Left forelimb (tissue), 1 donor: ENCODE data around the gene SLC2A10.

Experiments
- DNase-seq: peaks from one replicate; pipeline ENCODE4 v3.0.0-alpha.2; 2018; ENCODE audit warnings: low spot score

Gene SLC2A10

DNA sequence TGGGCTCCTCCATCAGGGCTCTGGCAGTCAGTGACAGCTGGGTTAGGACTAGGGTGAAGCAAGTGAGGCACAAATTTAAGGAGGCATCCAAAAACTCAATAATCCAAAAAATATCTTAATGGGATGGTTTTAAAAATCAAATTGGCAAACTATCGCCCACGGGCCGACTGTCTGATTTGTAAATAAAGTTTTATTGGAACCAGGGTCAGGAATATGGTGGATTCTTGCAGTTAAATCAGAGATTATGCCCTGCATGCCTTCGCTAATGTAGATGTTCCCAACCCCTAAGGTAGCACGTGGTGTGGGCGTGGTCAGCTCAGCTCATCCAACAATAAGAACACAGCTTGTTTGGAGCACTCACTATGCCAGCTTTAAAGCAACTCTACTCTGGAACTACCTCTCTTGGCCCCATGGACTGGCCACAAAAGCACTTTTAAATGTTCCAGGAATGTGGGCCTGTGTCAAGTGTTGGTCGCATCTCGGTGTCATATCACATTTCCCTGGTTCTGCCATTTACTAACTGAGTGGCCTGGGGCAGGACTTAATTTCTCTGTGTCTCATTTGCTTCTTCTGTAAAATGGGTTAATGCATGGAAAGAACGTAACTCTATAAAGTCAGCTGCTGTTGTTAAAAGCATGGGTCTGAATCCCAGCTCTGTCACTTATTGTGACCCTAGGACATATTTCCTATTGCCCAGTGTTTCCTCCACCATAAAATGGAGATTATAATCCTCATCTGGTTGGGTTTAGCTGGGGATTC lies 27.2 kb upstream of the SLC2A10 start:
- DNase-seq = no peak

DNA sequence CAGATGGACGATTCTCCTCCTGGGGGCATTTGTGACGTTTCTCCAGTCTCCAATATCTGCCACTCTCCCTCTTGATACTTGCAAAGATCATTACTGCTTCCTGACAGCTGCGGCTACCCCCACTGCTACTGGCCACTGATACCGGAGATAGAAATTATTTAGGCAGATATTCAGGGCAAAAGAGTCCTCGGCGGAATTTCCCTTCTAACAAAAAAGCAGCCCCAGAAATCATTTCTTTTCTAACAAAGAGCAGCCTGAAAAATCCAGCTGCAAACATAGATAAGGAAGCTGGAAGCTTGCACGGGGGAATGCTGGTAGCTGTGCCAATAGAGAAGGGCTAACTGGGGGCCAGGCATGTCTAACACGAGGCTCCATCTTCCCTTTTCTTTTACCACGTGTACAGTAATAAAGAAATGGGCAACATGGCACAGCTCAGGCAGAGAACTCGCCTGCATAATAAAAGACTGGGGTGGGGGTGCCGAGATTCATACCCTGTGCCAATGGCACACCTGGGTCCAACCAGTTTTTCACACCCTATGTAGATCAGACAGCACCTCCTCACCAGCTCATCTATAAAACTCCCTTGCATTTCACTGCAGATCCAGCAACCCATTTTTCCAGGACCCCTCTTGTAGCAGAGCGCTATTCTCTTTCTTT lies 26.3 kb upstream of the SLC2A10 start:
- DNase-seq = no peak

DNA sequence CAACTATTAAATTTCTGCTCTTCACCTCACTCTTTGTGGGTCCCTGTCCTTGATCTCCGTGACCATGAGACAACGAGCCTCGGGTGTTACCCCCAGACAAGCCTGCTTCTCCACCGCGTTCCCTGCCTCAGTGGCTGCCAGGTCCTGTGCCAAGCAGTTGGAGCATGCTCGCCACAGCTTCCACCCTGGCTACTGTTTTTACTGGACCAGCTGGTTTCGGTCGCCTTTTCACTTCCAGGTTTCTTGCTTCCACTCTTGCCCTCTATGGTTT lies 25.8 kb upstream of the SLC2A10 start:
- DNase-seq = no peak

DNA sequence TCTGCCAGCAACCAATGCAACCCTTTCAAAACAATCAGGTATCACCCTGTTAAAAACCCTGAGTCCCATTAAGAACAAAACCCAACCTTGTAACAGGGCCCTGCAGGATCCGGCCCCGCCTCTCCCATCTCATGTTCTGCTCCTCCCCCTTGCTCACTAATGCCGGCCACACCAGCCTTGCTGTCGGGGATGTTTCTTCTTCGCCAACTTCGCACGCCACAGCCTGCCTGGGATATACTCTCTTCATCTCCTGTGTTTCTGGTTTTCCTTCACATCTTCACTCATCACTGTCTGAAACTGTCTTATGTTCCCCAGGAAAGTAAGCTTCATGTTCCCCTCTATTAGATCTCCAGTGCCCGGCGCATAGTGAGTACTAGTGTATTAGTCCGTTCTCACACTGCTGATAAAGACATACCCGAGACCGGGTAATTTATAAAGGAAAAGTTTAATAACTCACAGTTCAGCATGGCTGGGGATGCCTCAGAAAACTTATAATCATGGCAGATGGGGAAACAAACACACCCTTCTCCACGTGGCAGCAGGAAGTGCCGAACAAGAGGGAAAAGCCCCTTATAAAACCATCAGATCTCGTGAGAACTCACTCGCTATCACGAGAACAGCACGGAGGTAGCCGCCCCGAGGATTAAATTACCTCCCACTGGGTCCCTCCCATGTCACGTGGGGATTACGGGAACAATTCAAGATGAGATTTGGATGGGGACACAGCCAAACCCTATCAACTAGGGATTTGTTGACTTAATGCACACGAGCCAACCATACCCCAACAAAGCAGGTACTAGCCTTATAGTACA lies 25.3 kb upstream of the SLC2A10 start:
- DNase-seq = peak; percentile 76

DNA sequence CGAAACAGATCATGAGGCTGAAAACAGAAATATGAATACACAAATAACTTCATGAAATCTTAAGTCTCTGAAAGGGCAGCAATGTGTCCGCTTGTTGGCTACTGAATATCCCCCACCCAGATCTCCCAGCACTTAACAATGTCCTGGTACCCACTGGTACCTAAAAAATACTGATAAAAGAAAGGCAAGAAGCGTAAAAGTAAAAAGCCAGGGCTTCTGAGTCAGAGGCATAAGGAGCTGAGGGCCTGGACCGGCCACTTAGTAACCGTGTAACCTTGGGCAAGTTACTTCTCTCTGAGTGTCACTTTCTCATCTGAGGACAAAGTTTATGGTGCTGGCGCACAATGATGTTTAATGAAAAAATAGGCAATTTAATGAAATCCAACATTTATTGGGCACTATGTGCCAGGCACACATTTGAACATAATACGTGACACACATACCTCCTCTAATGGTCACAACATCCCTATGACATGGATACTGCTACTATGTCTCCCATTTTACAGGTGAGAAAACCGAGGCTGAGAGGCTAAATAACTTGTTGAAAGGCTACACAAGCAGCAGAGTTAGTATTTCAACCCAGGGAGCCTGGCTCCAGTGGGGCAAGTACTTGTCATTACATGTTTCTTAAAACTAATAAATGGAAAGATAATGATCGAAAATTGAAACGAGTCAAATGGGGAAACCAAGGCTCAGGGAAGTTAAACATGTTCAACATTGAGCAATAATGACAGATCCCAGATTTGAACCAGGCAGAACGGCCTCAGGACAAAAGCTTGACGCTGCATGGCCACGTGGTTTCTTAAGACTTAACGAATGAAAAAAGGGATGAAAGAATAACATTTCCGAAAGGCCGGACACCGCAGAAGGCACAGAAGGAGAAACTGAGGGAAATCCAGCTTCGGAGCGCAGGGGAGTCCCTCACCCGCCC lies 21.0 kb upstream of the SLC2A10 start:
- no peak for DNase-seq

DNA sequence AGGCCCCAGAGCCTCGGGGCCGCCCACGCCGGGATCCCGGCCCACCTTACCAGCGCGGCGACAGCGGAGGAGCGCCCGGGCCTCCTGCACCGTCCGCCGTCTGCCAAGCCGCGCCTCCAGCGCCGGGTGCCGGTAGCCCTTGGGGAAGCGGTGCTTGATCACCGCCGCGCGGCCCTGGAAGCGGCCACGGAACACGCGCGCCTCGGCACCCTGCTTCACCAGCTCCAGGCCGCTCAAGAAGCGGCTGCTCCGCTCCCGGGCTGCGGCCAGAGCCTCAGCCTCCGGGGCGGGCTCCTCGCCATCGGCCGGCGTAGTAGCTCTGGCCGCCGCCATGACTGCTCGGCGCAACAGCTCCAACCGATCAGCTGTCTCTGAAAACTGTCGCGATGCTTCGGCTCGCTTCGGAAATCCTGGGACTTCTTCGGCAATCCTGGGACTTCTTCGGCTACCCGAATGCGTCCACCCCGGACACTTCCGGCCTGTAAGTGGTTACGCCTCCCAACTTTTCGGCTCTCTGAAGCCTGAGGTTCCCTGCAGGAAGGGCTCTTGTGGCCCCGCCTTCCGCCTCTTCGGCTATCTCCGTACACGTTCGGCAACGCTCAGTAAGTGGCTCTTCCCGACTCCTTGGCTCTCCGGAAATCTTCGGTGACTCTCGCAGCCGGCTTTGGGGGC lies 20.2 kb upstream of the SLC2A10 start, which contains the start of gene TP53RK:
TP53RK (minus strand) TSS at position 363 of the 672 bp plus-strand sequence; CDS start at position 333, 30 bp downstream.
- DNase-seq = peak; percentile 96

DNA sequence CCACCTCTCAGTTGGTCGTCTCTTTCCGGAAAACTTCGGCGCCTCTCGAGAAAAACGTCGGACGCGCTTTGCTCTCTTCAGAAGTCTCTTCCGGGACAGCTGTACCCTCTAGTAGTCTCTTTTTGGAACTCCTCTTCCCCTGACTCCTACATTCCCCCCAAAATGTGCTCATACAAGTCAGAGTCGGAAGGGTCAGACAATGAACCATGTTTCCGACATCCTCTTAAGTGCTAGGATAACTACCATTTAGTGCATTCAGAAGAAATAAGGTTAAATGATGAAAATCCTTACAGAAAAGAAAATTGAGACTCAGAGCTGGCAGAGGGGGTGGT lies 19.7 kb upstream of the SLC2A10 start:
- no peak for DNase-seq

DNA sequence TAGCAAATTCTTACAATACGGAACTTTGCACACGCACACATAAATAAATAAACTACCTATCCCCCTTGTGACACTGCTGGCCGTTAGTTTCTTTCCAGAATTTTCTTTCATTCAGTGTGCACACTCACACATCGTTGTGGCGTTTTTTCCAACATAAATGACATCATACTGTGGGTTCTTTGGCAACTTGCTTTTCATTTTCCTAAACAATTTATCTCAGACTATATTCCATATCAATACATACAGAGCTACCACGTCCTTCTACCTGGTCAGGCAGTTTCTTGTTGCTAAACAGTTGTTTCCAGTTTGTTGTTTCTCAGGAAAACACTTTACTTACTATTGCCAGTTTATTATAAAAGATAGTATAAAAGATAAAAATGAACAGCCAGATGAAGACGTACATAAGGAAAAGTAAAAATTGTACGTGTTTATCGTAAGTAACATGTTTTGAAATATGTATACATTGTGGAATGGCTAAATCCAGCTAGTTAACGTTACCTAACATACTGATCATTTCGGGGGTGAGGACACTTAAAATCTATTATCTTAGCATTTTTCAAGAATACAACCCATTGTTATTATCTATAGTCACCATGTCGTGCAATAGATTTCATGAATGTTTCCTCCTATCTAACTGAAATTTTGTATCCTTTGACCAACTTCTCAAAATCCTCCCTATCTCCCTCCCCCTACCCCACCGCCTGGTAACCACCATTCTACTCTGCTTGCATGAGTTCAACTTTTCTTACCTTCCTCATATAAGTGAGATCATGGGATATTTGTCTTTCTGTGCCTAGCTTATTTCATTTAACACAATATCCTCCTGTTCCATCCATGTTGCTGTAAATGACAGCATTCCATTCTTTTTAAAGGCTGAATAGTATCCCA lies 19.0 kb upstream of the SLC2A10 start:
- DNase-seq = no peak

DNA sequence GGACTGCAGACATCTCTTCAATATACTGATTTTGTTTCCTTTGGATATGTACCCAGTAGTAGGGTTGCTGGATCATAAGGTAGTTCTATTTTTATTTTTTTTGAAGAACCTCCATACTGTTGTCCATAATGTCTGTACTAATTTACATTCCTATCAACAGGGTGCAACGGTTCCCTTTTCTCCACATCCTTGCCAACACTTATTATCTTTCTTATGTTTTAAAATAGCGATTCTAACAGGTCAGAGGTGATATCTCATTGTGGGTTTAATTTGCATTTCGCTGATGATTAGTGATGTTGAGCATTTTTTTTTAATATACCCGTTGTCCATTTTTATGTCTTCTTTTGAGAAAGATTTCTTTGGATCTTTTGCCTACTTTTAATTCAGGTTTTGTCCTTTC lies 18.3 kb upstream of the SLC2A10 start:
- no peak for DNase-seq

DNA sequence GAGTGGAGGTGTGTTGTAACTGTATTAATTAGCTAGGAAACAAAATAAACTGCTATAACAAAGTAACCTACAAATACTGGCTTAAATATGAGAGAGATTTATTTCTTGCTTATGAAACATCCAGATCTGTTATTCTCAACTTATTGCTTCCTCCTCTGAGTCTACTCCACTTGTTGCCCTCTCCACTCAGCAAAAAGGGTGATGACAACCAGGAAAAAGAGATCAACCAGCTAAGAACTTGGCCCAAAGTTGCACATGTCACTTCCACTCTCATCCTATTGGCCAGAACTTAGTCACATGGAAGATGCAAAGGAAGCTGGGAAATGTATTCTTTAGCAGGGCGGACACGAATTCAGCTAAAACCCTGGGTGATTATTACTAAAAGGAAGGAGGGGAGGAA lies 15.0 kb upstream of the SLC2A10 start:
- DNase-seq = no peak

DNA sequence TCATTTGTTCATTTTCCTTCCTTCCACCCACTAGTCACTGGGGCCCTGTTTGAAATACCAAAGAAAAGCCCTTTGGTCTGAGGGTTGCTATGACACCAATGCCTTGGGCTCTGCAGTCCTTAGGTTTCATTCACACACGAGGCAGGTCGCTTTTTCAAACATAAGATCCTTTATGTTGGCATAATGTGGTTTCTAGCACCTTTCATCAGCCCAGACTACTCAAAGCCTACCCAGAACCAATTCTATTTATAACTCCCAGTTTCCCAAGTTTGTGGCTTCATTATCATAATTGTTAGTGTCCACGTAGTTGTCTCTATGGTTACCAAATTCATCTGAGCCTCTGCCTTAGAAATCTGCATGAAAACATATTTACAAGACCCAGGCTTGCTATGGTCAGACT lies 13.6 kb upstream of the SLC2A10 start:
- no peak for DNase-seq

DNA sequence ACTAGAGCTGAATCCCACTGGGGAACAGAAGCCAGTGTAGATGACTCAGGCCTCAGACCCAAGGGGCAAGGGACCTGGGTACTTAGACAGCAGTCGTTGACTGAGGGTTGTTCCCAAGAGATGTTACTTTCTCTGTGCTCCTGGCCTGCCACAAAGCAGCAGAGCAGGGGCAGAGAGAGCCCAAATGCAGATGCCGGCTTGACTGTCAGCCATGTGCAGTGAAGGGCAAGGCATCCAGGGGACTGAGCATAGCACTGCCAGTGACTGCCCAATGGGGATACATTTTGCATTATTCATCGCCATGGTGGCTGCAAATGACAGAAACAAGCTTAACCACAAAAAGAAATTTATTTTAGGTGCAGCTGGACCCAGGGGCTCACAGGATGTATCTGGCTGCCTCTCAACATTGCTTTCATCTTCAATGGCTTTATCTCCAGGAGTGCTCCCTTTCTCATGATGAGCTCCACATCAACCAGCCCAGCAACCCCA lies 12.6 kb upstream of the SLC2A10 start:
- no peak for DNase-seq

DNA sequence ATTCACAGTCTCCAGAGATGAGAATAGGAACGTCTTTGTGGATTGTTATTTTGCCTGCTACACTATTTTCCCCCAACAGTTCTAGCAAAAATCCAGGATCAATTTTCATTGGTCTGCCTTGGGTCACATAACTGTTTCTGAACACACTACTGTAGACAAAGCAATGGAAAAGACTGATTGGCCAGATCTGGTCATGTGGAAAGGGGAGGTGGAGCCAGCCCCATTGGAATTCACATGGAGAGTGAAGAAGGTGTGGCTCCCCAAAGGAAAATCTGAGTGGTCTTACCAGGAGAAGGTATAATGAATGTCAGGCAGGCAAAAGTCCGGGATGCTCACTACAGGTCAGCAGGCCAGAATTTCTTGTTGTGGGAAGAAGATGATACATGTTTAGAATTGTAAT lies 10.7 kb upstream of the SLC2A10 start:
- no peak for DNase-seq

DNA sequence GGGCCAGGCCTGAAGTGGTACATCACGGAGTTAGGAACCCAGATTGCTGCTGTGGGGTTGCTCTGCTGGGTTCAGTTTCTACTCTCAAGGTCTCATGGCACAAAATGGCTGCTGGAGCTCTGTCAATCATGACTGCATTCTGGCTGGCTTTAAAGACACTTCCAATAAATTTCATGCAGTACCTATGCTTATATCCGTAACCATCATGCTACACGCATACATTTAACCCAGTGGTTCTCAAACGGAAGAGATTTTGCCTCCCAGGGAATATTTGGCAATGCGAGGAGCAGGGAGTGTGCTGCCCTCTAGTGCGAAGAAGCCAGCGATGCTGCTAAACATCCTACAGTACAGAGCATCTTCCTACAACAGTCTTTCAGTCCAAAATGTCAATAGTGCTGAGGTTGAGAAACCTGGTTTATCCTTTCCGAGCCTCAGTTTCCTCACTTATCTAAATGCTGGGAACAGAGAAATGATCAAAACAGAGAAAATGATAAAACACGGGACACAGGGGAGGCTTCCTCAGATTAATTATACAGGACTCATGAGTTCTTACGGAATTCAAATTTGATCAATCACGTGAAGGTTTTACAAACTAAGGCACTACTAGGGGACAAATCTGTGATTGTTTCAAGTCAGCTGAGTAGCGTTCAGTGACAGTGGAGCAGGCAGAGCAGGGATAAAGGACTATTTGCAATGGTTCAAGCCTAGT lies 9.6 kb upstream of the SLC2A10 start:
- DNase-seq = no peak

DNA sequence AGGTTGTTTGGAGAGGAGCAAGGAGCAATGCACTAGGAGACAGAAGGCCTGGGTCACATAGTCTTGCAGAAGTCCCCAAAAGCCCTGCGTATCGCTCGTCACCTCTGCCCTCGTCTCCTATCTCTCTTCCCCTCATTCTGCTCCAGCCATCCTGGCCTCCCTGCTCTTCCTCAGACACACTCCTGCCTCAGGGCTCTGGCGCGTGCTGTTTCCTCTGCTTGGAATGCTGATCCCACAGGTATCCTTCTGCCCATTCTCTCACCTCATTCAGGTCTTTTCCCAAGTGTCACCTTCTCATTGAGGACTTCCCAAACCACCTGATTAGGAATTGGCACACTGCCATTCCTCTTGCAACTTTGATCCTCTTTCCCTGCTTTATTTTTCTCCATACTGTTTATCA lies 9.0 kb upstream of the SLC2A10 start:
- no peak for DNase-seq

DNA sequence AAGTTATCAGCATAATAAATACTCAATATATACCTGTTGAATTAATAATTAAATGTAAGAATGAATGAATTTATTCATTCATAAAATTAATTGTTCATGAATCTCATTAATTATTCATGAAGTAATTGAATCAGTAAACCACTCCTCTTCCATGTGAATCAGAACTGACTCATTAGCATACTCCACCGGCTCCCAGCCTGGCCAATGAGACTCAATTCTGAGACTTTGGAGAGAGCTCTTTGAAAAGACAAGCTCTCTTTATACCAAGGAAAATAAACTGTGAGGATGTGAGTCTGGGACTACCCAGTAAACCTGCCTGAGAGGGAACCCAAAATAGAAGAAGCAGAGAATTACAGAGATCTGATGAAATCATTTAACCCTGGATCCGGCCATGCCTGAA lies 8.4 kb upstream of the SLC2A10 start:
- no peak for DNase-seq

DNA sequence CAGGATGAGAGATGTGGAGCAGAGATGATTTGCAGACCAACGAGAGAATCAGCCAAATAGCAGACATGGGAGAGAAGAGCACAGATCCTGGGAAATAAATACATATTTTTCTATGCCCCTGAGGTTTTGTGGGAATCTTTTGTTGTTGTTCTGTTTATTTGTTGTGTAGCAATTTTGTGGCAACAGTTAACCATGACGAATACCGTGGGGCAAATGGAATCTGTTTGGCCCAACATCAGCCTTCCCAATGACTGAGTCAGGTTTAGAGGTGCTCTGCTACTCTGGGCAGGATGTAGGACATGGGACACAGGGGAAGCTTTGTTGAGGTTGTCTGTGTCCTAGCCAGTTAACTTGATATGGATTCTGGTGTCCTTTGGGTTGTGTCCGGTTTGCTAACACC lies 7.9 kb upstream of the SLC2A10 start:
- DNase-seq = no peak

DNA sequence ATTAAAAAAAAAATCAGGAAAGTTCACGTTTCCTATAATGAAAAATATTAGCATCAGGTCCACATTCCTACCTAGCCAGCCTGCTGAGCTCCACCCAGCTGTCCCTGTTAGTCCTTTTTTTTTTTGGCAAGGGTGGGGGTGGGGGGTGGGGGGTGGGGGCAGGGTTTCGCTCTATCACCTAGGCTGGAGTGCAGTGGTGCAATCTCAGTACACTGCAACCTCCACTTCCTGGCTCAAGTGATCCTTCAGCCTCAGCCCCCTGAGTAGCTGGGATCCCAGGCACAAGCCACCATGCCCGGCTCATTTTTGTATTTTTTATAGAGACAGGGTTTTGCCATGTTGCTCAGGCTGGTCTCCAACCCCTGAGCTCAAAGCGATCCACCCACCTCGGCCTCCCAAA lies 7.5 kb upstream of the SLC2A10 start:
- DNase-seq = no peak

DNA sequence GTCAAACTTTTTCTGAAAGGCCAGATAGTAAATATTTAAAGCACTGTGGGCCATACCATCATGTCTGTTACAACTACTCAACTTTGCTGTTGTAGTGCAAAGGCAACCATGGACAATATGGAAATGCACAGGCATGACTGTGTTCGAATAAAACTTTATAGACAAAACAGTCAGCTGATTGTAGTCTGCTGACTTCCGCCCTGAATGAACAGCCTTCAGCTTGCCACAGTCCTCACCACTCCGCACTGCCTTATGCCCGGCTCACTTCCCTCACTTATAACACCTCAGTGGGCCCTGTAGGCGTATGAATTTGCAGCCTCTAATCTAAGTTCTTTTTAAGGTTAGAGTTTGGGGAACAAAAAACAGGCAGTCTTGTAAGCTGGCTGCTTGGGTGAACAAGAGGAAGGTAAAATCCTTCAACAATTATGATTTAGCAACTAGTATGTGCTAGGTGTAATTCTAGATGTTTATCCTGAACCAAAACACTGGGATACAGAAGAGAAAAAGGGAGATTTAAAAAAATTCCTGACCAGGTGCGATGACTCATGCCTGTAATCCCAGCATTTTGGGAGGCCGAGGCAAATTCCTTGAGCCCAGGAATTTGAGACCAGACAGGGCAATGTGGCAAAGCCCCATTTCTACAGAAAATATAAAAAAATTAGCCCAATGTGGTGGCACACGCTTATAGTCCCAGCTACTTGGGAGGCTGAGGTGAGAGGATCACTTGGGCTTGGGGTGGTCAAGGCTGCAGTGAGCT lies 6.8 kb upstream of the SLC2A10 start:
- no peak for DNase-seq
